HCT116 (cell line): ENCODE data around the gene VRK3. TPM values are rescaled to one million over a fixed set of nuclear protein-coding genes. Genes with fewer than 3 reads are reported as not detected.

Source experiments
- ATAC-seq: fragments of 200-7000 bp; cut with Tn5 transposase; 2 replicates; pipeline ENCODE4 v1.9.1; 2020; ENCODE audit warnings: mild to moderate bottlenecking, moderate library complexity
- BruUV-seq: library from RNA; stranded (reverse); fragments of 400-500 nt; replicated peaks from 2 replicates; lab custom pipeline; 2021; lab: Mats Ljungman, UMichigan
- CTCF ChIA-PET: fragments of 300-600 bp; sonication (Branson Sonifier 250); formaldehyde crosslinking; loops from one replicate; lab custom pipeline; 2021; ENCODE audit warnings: antibody characterized with exemption; lab: Charles Lee
- POLR2A ChIA-PET: fragments of 300-600, 350-600 bp; sonication (Branson Sonifier 250); formaldehyde crosslinking; loops from one replicate; lab custom pipeline; 2021; ENCODE audit warnings: antibody characterized with exemption; lab: Charles Lee
- RAD21 ChIA-PET, 2 experiments: fragments of 300-600 bp; sonication (Branson Sonifier 250); formaldehyde crosslinking; loops; one replicate each; lab custom pipeline; 2023; ENCODE audit warnings: low total read pairs in 2 of 2; ENCODE audit not compliant: uncharacterized antibody in 2 of 2, unreplicated experiment in 2 of 2, low non-redundant PET in 1 of 2; lab: Charles Lee
- DNase-seq: peaks from one replicate; pipeline ENCODE4 v3.0.0-alpha.2; 2010; ENCODE audit warnings: low read depth, low spot score
- H2AFZ ChIP-seq: fragments of 200-600 bp; shearing (Covaris generic), sonication (generic); 2 replicates; pipeline ENCODE4 v1.6.1; 2017; ENCODE audit warnings: low read depth, mixed run types, mixed read lengths, antibody characterized with exemption, low read length; ENCODE audit not compliant: poor library complexity, severe bottlenecking
- H3K27ac ChIP-seq: 2 replicates; pipeline ENCODE4 v1.5.1; 2012; ENCODE audit warnings: low read depth, low read length
- H3K27me3 ChIP-seq: fragments of 200-600 bp; sonication (generic); 2 replicates; pipeline ENCODE4 v1.6.1; 2016; ENCODE audit warnings: mixed run types, low read length, mixed read lengths; ENCODE audit not compliant: insufficient read depth
- H3K36me3 ChIP-seq, 2 experiments: fragments of 200-500 bp in 1 of 2; fragments of 200-600 bp in 1 of 2; sonication (Bioruptor generic) in 1 of 2; sonication (generic) in 1 of 2; 2 replicates each; pipeline versions ENCODE4 v1.5.1 to v1.6.1; 2014 to 2016; ENCODE audit warnings: low read length in 2 of 2, inconsistent platforms in 1 of 2, mixed read lengths in 1 of 2, mixed run types in 1 of 2; ENCODE audit not compliant: insufficient read depth in 2 of 2, control insufficient read depth in 1 of 2
- H3K4me1 ChIP-seq, 2 experiments: fragments of 200-600 bp in 1 of 2; sonication (generic) in 1 of 2; 2 replicates each; pipeline versions ENCODE4 v1.5.1 to v1.6.1; 2012 to 2017; ENCODE audit warnings: low read length in 2 of 2, inconsistent platforms in 1 of 2, mild to moderate bottlenecking in 1 of 2, mixed read lengths in 1 of 2, mixed run types in 1 of 2, moderate library complexity in 1 of 2; ENCODE audit not compliant: insufficient read depth in 2 of 2, control insufficient read depth in 1 of 2
- H3K4me2 ChIP-seq: fragments of 200-600 bp; sonication (generic); 2 replicates; pipeline ENCODE4 v1.6.1; 2017; ENCODE audit warnings: mixed run types, low read length, mixed read lengths
- H3K4me3 ChIP-seq, 2 experiments: fragments of 200-600 bp in 1 of 2; sonication (generic) in 1 of 2; replicated peaks in 1 of 2; 2 replicates each; pipeline ENCODE4 v1.5.1; 2011 to 2016; ENCODE audit warnings: low read length in 2 of 2, control low read depth in 1 of 2, low read depth in 1 of 2, mild to moderate bottlenecking in 1 of 2, mixed read lengths in 1 of 2, mixed run types in 1 of 2
- H3K79me2 ChIP-seq: fragments of 200-600 bp; sonication (generic); 2 replicates; pipeline ENCODE4 v1.6.1; 2017; ENCODE audit warnings: mild to moderate bottlenecking, mixed run types, low read length, moderate library complexity, mixed read lengths; ENCODE audit not compliant: insufficient read depth
- H3K9ac ChIP-seq: fragments of 200-600 bp; sonication (generic); 2 replicates; pipeline ENCODE4 v1.6.1; 2016; ENCODE audit warnings: low read length, mixed read lengths
- H3K9me2 ChIP-seq: fragments of 200-600 bp; sonication (generic), shearing (Covaris generic); 2 replicates; pipeline ENCODE4 v1.6.1; 2017; ENCODE audit warnings: mixed run types, mild to moderate bottlenecking, moderate library complexity; ENCODE audit not compliant: insufficient read depth
- H3K9me3 ChIP-seq, 2 experiments: fragments of 200-500 bp in 1 of 2; fragments of 200-600 bp in 1 of 2; sonication (Bioruptor generic) in 1 of 2; sonication (generic) in 1 of 2; 2 replicates each; pipeline ENCODE4 v1.6.1; 2014 to 2017; ENCODE audit warnings: low read length in 2 of 2, mixed read lengths in 2 of 2, inconsistent platforms in 1 of 2, low read depth in 1 of 2, mild to moderate bottlenecking in 1 of 2, mixed run types in 1 of 2, moderate library complexity in 1 of 2; ENCODE audit not compliant: control insufficient read depth in 1 of 2, insufficient read depth in 1 of 2
- H4K20me1 ChIP-seq: fragments of 200-600 bp; sonication (generic), shearing (Covaris generic); 2 replicates; pipeline ENCODE4 v1.6.1; 2017; ENCODE audit warnings: mixed run types, mild to moderate bottlenecking, moderate library complexity; ENCODE audit not compliant: insufficient read depth
- CBX3 ChIP-seq: IDR thresholded peaks from 2 replicates; pipeline ENCODE4 v1.6.1; 2012; ENCODE audit warnings: low read depth
- CEBPB ChIP-seq: IDR thresholded peaks from 2 replicates; pipeline ENCODE4 v1.6.1; 2012; ENCODE audit warnings: low read depth
- EGR1 ChIP-seq: IDR thresholded peaks from 2 replicates; pipeline ENCODE4 v1.6.1; 2012; ENCODE audit warnings: low read depth
- EZH2 ChIP-seq: fragments of 200-600 bp; sonication (generic); IDR thresholded peaks from 2 replicates; pipeline ENCODE4 v1.6.1; 2017; ENCODE audit warnings: antibody characterized with exemption, mixed run types
- EZH2phosphoT487 ChIP-seq: fragments of 200-600 bp; IDR thresholded peaks from 2 replicates; pipeline ENCODE4 v1.6.1; 2018; ENCODE audit warnings: antibody characterized with exemption, borderline replicate concordance
- FOSL1 ChIP-seq: IDR thresholded peaks from 2 replicates; pipeline ENCODE4 v1.6.1; 2012; ENCODE audit warnings: low read depth
- JUND ChIP-seq: IDR thresholded peaks from 2 replicates; pipeline ENCODE4 v1.6.1; 2012
- SRF ChIP-seq: IDR thresholded peaks from 2 replicates; pipeline ENCODE4 v1.6.1; 2012; ENCODE audit warnings: low read depth
- intact Hi-C: fragments of 100-400 bp; cut with micrococcal nuclease; formaldehyde crosslinking; loops from 2 replicates; pipeline ENCODE4 v1.10.0; 2022
- total RNA-seq: library from RNA; stranded (reverse); gene quantifications from one replicate; pipeline ENCODE4 v1.2.1, GENCODE V29; 2021; ENCODE audit not compliant: unreplicated experiment
- TF ChIP-seq, protein P1 (sequence below): IDR thresholded peaks from 2 replicates; pipeline ENCODE4 v1.6.1; 2012
- TF ChIP-seq, protein P2 (sequence below): IDR thresholded peaks from 2 replicates; pipeline ENCODE4 v1.6.1; 2011; ENCODE audit warnings: mild to moderate bottlenecking, low read length, moderate library complexity; ENCODE audit not compliant: insufficient replicate concordance; ENCODE audit errors: extremely low read depth

Gene VRK3
- total RNA-seq, 1 experiment from 2014 or later = 44.0 TPM

DNA sequence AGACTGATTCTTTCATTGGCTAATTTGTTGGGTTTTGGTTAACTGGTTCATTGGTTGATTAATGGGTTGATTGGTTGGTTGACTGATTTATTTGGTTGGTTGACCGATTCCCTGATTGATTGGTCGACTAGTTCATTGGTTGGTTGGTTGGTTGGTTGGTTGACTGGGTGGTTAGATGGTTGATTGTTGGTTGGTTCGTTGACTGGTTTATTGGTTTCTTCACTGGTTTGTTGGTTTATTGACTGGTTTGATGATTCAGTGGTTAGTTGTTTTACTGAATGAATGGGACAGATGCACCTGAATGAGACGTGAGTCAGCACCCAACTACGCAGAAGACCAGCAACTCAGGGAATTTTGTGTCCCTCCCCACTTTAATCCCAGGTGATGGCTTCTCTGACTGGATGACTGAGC is 93.1 kb downstream of the VRK3 start:
- TF ChIP-seq SRF (no peak), CEBPB (no peak), EZH2 (no peak), EZH2phosphoT487 (no peak), FOSL1 (no peak), CBX3 (no peak), EGR1 (no peak), JUND (no peak)
- TF ChIP-seq, protein P1, sequence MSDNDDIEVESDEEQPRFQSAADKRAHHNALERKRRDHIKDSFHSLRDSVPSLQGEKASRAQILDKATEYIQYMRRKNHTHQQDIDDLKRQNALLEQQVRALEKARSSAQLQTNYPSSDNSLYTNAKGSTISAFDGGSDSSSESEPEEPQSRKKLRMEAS = no peak
- TF ChIP-seq, protein P2, sequence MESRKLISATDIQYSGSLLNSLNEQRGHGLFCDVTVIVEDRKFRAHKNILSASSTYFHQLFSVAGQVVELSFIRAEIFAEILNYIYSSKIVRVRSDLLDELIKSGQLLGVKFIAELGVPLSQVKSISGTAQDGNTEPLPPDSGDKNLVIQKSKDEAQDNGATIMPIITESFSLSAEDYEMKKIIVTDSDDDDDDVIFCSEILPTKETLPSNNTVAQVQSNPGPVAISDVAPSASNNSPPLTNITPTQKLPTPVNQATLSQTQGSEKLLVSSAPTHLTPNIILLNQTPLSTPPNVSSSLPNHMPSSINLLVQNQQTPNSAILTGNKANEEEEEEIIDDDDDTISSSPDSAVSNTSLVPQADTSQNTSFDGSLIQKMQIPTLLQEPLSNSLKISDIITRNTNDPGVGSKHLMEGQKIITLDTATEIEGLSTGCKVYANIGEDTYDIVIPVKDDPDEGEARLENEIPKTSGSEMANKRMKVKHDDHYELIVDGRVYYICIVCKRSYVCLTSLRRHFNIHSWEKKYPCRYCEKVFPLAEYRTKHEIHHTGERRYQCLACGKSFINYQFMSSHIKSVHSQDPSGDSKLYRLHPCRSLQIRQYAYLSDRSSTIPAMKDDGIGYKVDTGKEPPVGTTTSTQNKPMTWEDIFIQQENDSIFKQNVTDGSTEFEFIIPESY = no peak
- ATAC-seq (no peak), DNase-seq (no peak)
- RAD21 ChIA-PET = no interaction called here
- no peak overlapping the region for H2AFZ ChIP-seq
- POLR2A ChIA-PET = no interaction called here
- peaks cover 3 to 17% of the 10 kb centered on the region in 2 experiments; a peak in 3 of 4 replicates for H3K36me3 ChIP-seq
- H3K79me2 ChIP-seq = peaks cover 29% of the 10 kb centered on the region
- H3K9ac ChIP-seq = no peak overlapping the region
- intact Hi-C loops = no loop called here
- CTCF ChIA-PET = no interaction called here
- no peaks in the 10 kb centered on the region for H3K27me3 ChIP-seq
- no peak overlapping the region for H3K4me2 ChIP-seq
- BruUV-seq = no TSS peak
- H4K20me1 ChIP-seq = no peaks in the 10 kb centered on the region
- H3K4me3 ChIP-seq = no peak overlapping the region
- H3K9me3 ChIP-seq = no peaks in the 10 kb centered on the region
- no peaks in the 10 kb centered on the region for H3K9me2 ChIP-seq
- no peak overlapping the region for H3K27ac ChIP-seq
- peaks cover 11 to 29% of the 10 kb centered on the region in 2 experiments; a peak in 3 of 4 replicates for H3K4me1 ChIP-seq
